Stimulated activated CD8-positive, alpha-beta memory T cell treated with anti-CD3 and anti-CD28 coated beads, Interleukin-2, amount 100 ng/mL, for 1 hour (primary cell): ENCODE measurements around the gene APOO.
A peak's percentile ranks its signal among the peaks of the same experiment; 100 is the strongest.

Source experiments
- DNase-seq, 2 donors: peaks; one replicate each; pipeline ENCODE4 v3.0.0-alpha.2; 2020; ENCODE audit warnings: low read depth in 2 of 2

Gene APOO

GRCh38 chrX:23907498-23908218, at the start of gene APOO, which contains the start of gene CXorf58:
APOO (minus strand) TSS chrX:23907938; CDS start chrX:23907702, 236 bp downstream.
CXorf58 (plus strand) TSS chrX:23908006; CDS start chrX:23910303, 2,297 bp downstream.
- peak; percentile 75 to 81 for DNase-seq

- no peak for DNase-seq
Observed at GRCh38 chrX:23954396-23954795, 46.7 kb upstream of the APOO start.

- DNase-seq = no peak
Observed at GRCh38 chrX:23953908-23954269, 46.2 kb upstream of the APOO start.

GRCh38 chrX:23952984-23953907, 45.5 kb upstream of the APOO start:
- DNase-seq = peak in 1 of 2 donors; percentile 0

- DNase-seq = no peak
Observed at GRCh38 chrX:23952391-23952790, 44.7 kb upstream of the APOO start.

GRCh38 chrX:23945206-23945605, 37.5 kb upstream of the APOO start:
- DNase-seq = no peak

- DNase-seq = no peak
Observed at GRCh38 chrX:23944234-23944633, 36.5 kb upstream of the APOO start.

GRCh38 chrX:23939203-23939602, 31.5 kb upstream of the APOO start:
- no peak for DNase-seq

GRCh38 chrX:23938690-23939089, 31.0 kb upstream of the APOO start:
- no peak for DNase-seq

- no peak for DNase-seq
Observed at GRCh38 chrX:23937100-23937499, 29.4 kb upstream of the APOO start.

- DNase-seq = no peak
Observed at GRCh38 chrX:23936180-23936579, 28.4 kb upstream of the APOO start.

GRCh38 chrX:23935106-23935505, 27.4 kb upstream of the APOO start:
- no peak for DNase-seq

GRCh38 chrX:23932046-23932445, 24.3 kb upstream of the APOO start:
- no peak for DNase-seq

- no peak for DNase-seq
Observed at GRCh38 chrX:23930894-23931604, 23.3 kb upstream of the APOO start.

- no peak for DNase-seq
Observed at GRCh38 chrX:23926015-23926414, 18.3 kb upstream of the APOO start.

GRCh38 chrX:23919706-23920320, 12.1 kb upstream of the APOO start:
- DNase-seq = no peak

- DNase-seq = no peak
Observed at GRCh38 chrX:23919148-23919547, 11.4 kb upstream of the APOO start.

GRCh38 chrX:23911126-23911835, 3.5 kb upstream of the APOO start:
- DNase-seq = no peak

GRCh38 chrX:23908219-23909004, 674 bp upstream of the APOO start:
- DNase-seq = no peak

GRCh38 chrX:23907111-23907497, 634 bp downstream of the APOO start:
- DNase-seq = no peak
